Endodermal cell (in vitro differentiated cells): Measurements from ENCODE around the gene APOC1. TPM values are rescaled to one million over a fixed set of nuclear protein-coding genes. Genes with fewer than 3 reads are reported as not detected.

Source experiments
- DNase-seq: peaks from one replicate; pipeline ENCODE4 v3.0.0-alpha.2; 2017
- H3K27ac ChIP-seq: 2 replicates; pipeline ENCODE4 v1.5.1; 2013; ENCODE audit warnings: mild to moderate bottlenecking, low read depth, low read length, moderate library complexity
- H3K27me3 ChIP-seq: 2 replicates; pipeline ENCODE4 v1.6.1; 2013; ENCODE audit warnings: mild to moderate bottlenecking, low read length, moderate library complexity; ENCODE audit not compliant: insufficient read depth, control insufficient read depth, poor library complexity, severe bottlenecking
- H3K36me3 ChIP-seq: 2 replicates; pipeline ENCODE4 v1.7.0; 2013; ENCODE audit warnings: mild to moderate bottlenecking, low read length, moderate library complexity; ENCODE audit not compliant: control insufficient read depth, insufficient read depth
- H3K4me1 ChIP-seq: one replicate; pipeline ENCODE4 v1.7.0; 2013; ENCODE audit warnings: low read length; ENCODE audit not compliant: control insufficient read depth, insufficient read depth
- H3K4me3 ChIP-seq: 2 replicates; pipeline ENCODE4 v1.5.1; 2013; ENCODE audit warnings: mild to moderate bottlenecking, low read length, moderate library complexity
- H3K9ac ChIP-seq: 2 replicates; pipeline ENCODE4 v1.6.1; 2013; ENCODE audit warnings: mild to moderate bottlenecking, low read length, moderate library complexity; ENCODE audit not compliant: poor library complexity, severe bottlenecking; ENCODE audit errors: extremely low read depth
- H3K9me3 ChIP-seq: 2 replicates; pipeline ENCODE4 v1.6.1; 2013; ENCODE audit warnings: mild to moderate bottlenecking, low read length, moderate library complexity; ENCODE audit not compliant: control insufficient read depth
- H3K27ac Mint-ChIP-seq: 2 replicates; pipeline ENCODE4 v1.8.0; 2020; ENCODE audit warnings: mixed read lengths
- H3K27me3 Mint-ChIP-seq: 2 replicates; pipeline ENCODE4 v1.8.0; 2021; ENCODE audit warnings: mild to moderate bottlenecking, mixed read lengths; ENCODE audit not compliant: insufficient read depth
- H3K36me3 Mint-ChIP-seq: 2 replicates; pipeline ENCODE4 v1.8.0; 2020; ENCODE audit warnings: low read depth, mixed read lengths
- H3K4me1 Mint-ChIP-seq: 2 replicates; pipeline ENCODE4 v1.8.0; 2020; ENCODE audit warnings: mixed read lengths
- H3K4me3 Mint-ChIP-seq: 2 replicates; pipeline ENCODE4 v1.8.0; 2020; ENCODE audit warnings: mild to moderate bottlenecking, moderate library complexity, mixed read lengths
- H3K9me3 Mint-ChIP-seq: 2 replicates; pipeline ENCODE4 v1.8.0; 2020; ENCODE audit warnings: mild to moderate bottlenecking, mixed read lengths
- CTCF ChIP-seq: fragments of 200-600 bp; sonication (generic); conservative IDR thresholded peaks from 2 replicates; pipeline ENCODE4 v1.5.0; 2021; ENCODE audit warnings: antibody characterized with exemption, mild to moderate bottlenecking
- WGBS, 2 experiments: methylation state at CpG; one replicate each; pipeline versions ENCODE4 v1.1.5 to v1.1.7; 2013; ENCODE audit warnings: missing lambda C conversion rate in 2 of 2, mixed read lengths in 1 of 2; ENCODE audit not compliant: insufficient coverage in 1 of 2, insufficient read length in 1 of 2; 5-methylcytosine and 5-hydroxymethylcytosine counted together
- total RNA-seq, 2 donors: library from RNA; stranded (reverse); fragmentation: NEBNext Ultra II Directional in 1 of 2; extraction: Animal tissue kit (Norgen Biotek cat#: 25700) in 1 of 2; gene quantifications; 2 replicates in 1 of 2; 3 replicates in 1 of 2; pipeline ENCODE4 v1.2.1, GENCODE V29; 2021

Gene APOC1
- total RNA-seq, 2 donors from 2014 or later, result 914 to 1,040 TPM

DNA sequence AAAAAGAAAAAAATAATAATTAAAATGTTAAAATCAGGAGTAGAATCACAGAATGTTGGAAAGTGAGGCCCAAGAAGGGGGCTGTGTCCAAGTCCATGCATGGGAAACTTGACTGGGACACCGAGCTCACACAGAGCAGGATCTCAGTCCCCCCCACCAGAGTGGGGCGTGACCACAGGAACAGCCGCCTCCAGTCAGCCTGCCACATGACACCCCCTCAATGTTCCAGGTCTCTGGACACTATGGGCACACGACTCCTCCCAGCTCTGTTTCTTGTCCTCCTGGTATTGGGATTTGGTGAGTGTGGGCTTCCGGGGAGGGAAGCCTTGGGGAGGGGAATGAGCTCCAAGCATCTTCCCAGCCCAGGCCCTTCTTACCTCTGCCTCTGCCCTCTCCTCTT lies 33.8 kb downstream of the APOC1 start:
- Histone ChIP-seq H3K9ac (no peak overlapping the region), H3K36me3 (no peaks in the 10 kb centered on the region), H3K4me3 (no peak overlapping the region), H3K9me3 (no peaks in the 10 kb centered on the region), H3K27me3 (no peaks in the 10 kb centered on the region), H3K27ac (no peak overlapping the region), H3K4me1 (no peaks in the 10 kb centered on the region)
- 100% methylated on average over 4 of the region's 5 CpGs; no CpG with 5 or more reads in 1 of the 2 experiments for WGBS, 2 experiments
- Mint-ChIP-seq H3K27me3 (no peaks in the 10 kb centered on the region), H3K4me1 (peaks cover 3% of the 10 kb centered on the region), H3K9me3 (no peaks in the 10 kb centered on the region), H3K4me3 (no peak overlapping the region), H3K36me3 (peaks cover 1% of the 10 kb centered on the region), H3K27ac (no peak overlapping the region)
- no peak for TF ChIP-seq CTCF
- DNase-seq, result no peak

DNA sequence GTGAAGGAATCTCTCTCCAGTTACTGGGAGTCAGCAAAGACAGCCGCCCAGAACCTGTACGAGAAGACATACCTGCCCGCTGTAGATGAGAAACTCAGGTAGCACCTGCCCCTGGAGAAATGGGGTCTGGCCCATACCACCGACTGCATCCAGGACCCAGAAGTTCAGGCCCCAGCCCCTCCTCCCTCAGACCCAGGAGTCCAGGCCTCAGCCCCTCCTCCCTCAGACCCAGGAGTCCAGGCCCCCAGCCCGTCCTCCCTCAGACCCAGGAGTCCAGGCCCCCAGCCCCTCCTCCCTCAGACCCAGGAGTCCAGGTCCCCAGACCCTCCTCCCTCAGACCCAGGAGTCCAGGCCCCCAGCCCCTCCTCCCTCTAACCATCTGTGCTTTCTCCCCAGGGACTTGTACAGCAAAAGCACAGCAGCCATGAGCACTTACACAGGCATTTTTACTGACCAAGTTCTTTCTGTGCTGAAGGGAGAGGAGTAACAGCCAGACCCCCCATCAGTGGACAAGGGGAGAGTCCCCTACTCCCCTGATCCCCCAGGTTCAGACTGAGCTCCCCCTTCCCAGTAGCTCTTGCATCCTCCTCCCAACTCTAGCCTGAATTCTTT lies 34.5 kb downstream of the APOC1 start:
- 89 to 100% methylated on average over 2 to 4 of the region's 5 CpGs for WGBS, 2 experiments
- no peak overlapping the region for H3K4me3 ChIP-seq
- H3K4me1 ChIP-seq, result no peaks in the 10 kb centered on the region
- H3K9ac ChIP-seq, result no peak overlapping the region
- no peaks in the 10 kb centered on the region for H3K9me3 ChIP-seq
- no peak overlapping the region for H3K27ac ChIP-seq
- Mint-ChIP-seq H3K27ac (no peak overlapping the region), H3K27me3 (no peaks in the 10 kb centered on the region), H3K36me3 (peaks cover 1% of the 10 kb centered on the region), H3K9me3 (no peaks in the 10 kb centered on the region), H3K4me1 (peaks cover 3% of the 10 kb centered on the region), H3K4me3 (no peak overlapping the region)
- H3K27me3 ChIP-seq, result no peaks in the 10 kb centered on the region
- no peak for DNase-seq
- no peaks in the 10 kb centered on the region for H3K36me3 ChIP-seq
- TF ChIP-seq CTCF, result no peak

DNA sequence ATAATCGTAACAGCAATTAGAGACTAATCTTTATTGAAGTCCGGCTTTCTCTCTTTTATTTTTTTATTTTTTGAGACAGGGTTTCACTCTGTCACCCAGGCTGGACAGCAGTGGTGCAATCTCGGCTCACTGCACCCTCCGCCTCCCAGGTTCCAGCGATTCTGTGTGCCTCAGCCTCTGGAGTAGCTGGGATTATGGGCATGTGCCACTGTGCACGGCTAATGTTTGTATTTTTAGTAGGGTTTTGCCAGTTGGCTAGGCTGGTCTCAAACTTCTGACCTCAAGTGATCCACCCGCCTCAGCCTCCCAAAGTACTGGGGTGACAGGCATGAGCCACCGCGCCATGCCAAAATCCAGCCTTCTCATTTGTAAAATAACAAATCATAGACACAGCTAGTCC lies 35.1 kb downstream of the APOC1 start:
- peaks cover 3% of the 10 kb centered on the region for H3K4me1 Mint-ChIP-seq
- no peaks in the 10 kb centered on the region for H3K9me3 Mint-ChIP-seq
- no peak overlapping the region for H3K27ac Mint-ChIP-seq
- H3K27me3 Mint-ChIP-seq, result no peaks in the 10 kb centered on the region
- Histone ChIP-seq H3K4me3 (no peak overlapping the region), H3K9ac (no peak overlapping the region), H3K9me3 (no peaks in the 10 kb centered on the region), H3K4me1 (no peaks in the 10 kb centered on the region), H3K36me3 (no peaks in the 10 kb centered on the region), H3K27me3 (no peaks in the 10 kb centered on the region), H3K27ac (no peak overlapping the region)
- 81 to 100% methylated on average over 3 to 9 of the region's 9 CpGs for WGBS, 2 experiments
- no peak for TF ChIP-seq CTCF
- peaks cover 1% of the 10 kb centered on the region for H3K36me3 Mint-ChIP-seq
- DNase-seq, result no peak
- H3K4me3 Mint-ChIP-seq, result no peak overlapping the region
